Small intestine (tissue), 7 donors: Measurements from ENCODE around the gene MRPS6. TPM values are rescaled to one million over a fixed set of nuclear protein-coding genes. Genes with fewer than 3 reads are reported as not detected.
A peak's percentile ranks its signal among the peaks of the same experiment; 100 is the strongest.

Experiments
- DNase-seq, 2 donors: peaks; one replicate each; pipeline versions ENCODE4 v3.0.0 to v3.0.0-alpha.2; 2013
- FAIRE-seq: peaks from 2 replicates; lab custom pipeline; 2012; peaks lifted over from hg19 to GRCh38; lab: Jason Lieb, UNC
- H3K27ac ChIP-seq, 3 donors: one replicate each; pipeline ENCODE4 v1.5.1; 2013; ENCODE audit warnings: low read length in 2 of 3, mild to moderate bottlenecking in 2 of 3, control low read depth in 1 of 3, inconsistent platforms in 1 of 3, low read depth in 1 of 3, moderate library complexity in 1 of 3
- H3K27me3 ChIP-seq, 3 donors: one replicate each; pipeline ENCODE4 v1.6.1; 2013; ENCODE audit warnings: low read length in 3 of 3, inconsistent platforms in 1 of 3; ENCODE audit not compliant: control insufficient read depth in 3 of 3, insufficient read depth in 3 of 3
- H3K36me3 ChIP-seq, 3 donors: one replicate each; pipeline ENCODE4 v1.6.1; 2013; ENCODE audit warnings: low read length in 3 of 3, inconsistent platforms in 1 of 3, low read depth in 1 of 3, mild to moderate bottlenecking in 1 of 3, moderate library complexity in 1 of 3; ENCODE audit not compliant: control insufficient read depth in 3 of 3, insufficient read depth in 2 of 3
- H3K4me1 ChIP-seq, 3 donors: one replicate each; pipeline ENCODE4 v1.6.1; 2013; ENCODE audit warnings: low read length in 2 of 3, inconsistent platforms in 1 of 3, low read depth in 1 of 3, mild to moderate bottlenecking in 1 of 3, moderate library complexity in 1 of 3; ENCODE audit not compliant: control insufficient read depth in 3 of 3, insufficient read depth in 2 of 3
- H3K4me3 ChIP-seq, 3 donors: one replicate each; pipeline ENCODE4 v1.5.1; 2013; ENCODE audit warnings: low read length in 3 of 3, control low read depth in 1 of 3, inconsistent platforms in 1 of 3, low read depth in 1 of 3, mild to moderate bottlenecking in 1 of 3, moderate library complexity in 1 of 3
- H3K9me3 ChIP-seq, 2 donors: one replicate each; pipeline ENCODE4 v1.6.1; 2013; ENCODE audit warnings: low read depth in 1 of 2, low read length in 1 of 2; ENCODE audit not compliant: control insufficient read depth in 2 of 2, insufficient read depth in 1 of 2
- WGBS, 3 donors: extraction: QIAGEN DNeasy Blood & Tissue Kit; methylation state at CpG; one replicate each; pipeline ENCODE4 v1.1.7; 2013; 5-methylcytosine and 5-hydroxymethylcytosine counted together
- polyA plus RNA-seq, 4 donors: library from polyadenylated mRNA; stranded (reverse) in 3 of 4; unstranded in 1 of 4; fragments of 200-250 nt in 3 of 4; fragments of 120-200 nt in 1 of 4; gene quantifications; one replicate each; pipeline versions ENCODE4 v1.2.1 to v1.2.3, GENCODE V29; 2013
- donor health status: healthy with polysubstance abuse.
- donor health status: control.
- donor health status: control.
- donor health status: Bipolar disorder and iron deficiency.
- donor health status: healthy.

MRPS6 gene
- polyA plus RNA-seq, 4 donors = 47.0 to 118 (median 58.8) TPM

DNA sequence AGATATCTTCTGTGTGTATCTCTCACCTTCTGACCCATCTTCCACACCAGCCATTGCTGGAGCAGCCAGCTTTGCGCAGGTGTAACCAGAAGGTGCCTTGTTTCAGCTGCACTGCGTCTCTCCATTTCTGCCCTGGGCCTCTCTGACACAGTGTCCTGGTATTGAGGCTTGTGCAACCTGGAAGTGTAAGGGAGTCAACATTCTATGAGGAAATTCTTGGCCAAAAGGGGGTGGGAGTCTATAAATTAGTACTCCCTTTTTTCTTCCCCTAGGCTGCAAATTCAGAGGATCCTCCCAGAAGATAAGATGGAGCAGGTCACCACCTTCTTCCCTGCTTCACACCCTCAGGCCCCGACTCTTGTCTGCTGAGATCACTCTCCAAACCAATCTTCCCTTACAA is 109.1 kb downstream of the MRPS6 start:
- 95 to 98% (median 97%) methylated on average over 3 of the region's 3 CpGs for WGBS, 3 donors
- DNase-seq (peak in 1 of 2 donors; percentile 51), FAIRE-seq (no peak)
- Histone ChIP-seq H3K4me3 (no peak overlapping the region), H3K27ac (peak overlapping the region in 1 of 3 donors; percentile 24), H3K9me3 (peaks cover 0 to 11% of the 10 kb centered on the region in 2 donors), H3K36me3 (no peaks in the 10 kb centered on the region), H3K4me1 (peaks cover 0 to 53% (median 2%) of the 10 kb centered on the region in 3 donors), H3K27me3 (no peaks in the 10 kb centered on the region)

- Histone ChIP-seq H3K9me3 (peaks cover 0 to 13% of the 10 kb centered on the region in 2 donors), H3K27ac (peak overlapping the region in 1 of 3 donors; percentile 64), H3K27me3 (no peaks in the 10 kb centered on the region), H3K4me3 (no peak overlapping the region), H3K36me3 (no peaks in the 10 kb centered on the region), H3K4me1 (peaks cover 0 to 53% (median 2%) of the 10 kb centered on the region in 3 donors)
- DNase-seq (peak; percentile 46 to 66), FAIRE-seq (no peak)
- WGBS, 3 donors = 52 to 76% (median 58%) methylated on average over 5 of the region's 5 CpGs
These were observed 110.1 kb downstream of the MRPS6 start for GRCh38 chr21:34183331-34183928.

DNA sequence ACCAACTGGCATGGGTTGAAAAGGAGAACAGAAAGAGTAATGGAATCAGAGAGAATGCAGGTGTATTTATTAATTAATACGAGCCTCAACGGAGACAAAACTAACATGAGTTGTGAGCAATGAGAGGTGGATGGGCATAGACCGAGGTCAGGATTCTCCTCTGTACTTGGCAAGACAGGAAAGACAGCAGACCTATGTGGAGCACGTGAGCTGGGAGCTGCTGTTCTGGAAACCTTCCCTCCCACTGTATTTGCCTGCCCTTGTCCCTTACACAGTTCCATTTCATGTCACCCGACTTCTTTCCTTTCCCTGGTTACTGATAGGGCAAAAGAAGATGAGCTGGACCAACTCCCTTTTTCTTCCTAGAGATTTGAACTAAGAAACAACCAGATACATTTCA is 110.9 kb downstream of the MRPS6 start:
- Histone ChIP-seq H3K27me3 (no peaks in the 10 kb centered on the region), H3K36me3 (no peaks in the 10 kb centered on the region), H3K4me3 (no peak overlapping the region), H3K9me3 (peaks cover 0 to 13% of the 10 kb centered on the region in 2 donors), H3K4me1 (peaks cover 0 to 53% (median 2%) of the 10 kb centered on the region in 3 donors), H3K27ac (peak overlapping the region in 1 of 3 donors; percentile 64)
- no peak for DNase-seq
- WGBS, 3 donors = 89 to 97% (median 91%) methylated on average over 5 of the region's 5 CpGs
- no peak for FAIRE-seq

- 90 to 93% (median 90%) methylated on average over 15 of the region's 15 CpGs for WGBS, 3 donors
These were observed 111.8 kb downstream of the MRPS6 start for GRCh38 chr21:34185026-34185750.

DNA sequence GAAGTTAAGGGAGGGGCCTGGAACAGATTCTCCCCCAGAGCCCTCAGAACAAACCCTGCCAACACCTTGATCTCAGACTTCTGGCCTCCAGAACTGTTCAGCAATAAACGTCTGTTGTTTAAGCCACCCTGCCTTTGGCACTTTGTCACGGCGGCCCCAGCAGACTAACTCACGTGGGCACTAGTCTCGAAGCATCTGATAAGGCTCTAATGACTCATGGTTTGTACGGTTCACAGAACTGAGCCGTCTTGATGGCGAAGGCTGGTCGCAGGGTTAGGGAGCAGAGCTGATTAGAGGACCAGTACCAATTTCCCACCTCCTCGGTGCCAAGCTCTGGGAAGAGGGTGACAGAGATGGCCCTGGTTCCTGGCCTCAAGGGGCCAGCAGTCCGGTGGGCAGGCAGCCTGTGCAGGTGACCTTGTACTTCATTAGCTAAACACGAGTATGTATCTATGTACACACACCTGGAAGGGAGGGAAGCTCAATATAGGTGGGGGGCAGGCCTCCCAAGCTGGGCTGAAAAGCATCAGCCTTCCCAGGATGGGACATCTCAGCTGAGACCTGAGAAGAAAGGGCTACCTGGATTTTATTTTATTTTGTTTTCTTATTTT is 112.8 kb downstream of the MRPS6 start:
- H3K9me3 ChIP-seq = peaks cover 0 to 13% of the 10 kb centered on the region in 2 donors
- no peaks in the 10 kb centered on the region for H3K36me3 ChIP-seq
- H3K4me3 ChIP-seq = no peak overlapping the region
- WGBS, 3 donors = 13 to 65% (median 43%) methylated on average over 12 of the region's 12 CpGs
- FAIRE-seq = no peak
- DNase-seq = peak; percentile 91 to 95
- peaks cover 0 to 56% (median 2%) of the 10 kb centered on the region in 3 donors for H3K4me1 ChIP-seq
- peak overlapping the region in 2 of 3 donors; percentile 63 to 89 for H3K27ac ChIP-seq
- no peaks in the 10 kb centered on the region for H3K27me3 ChIP-seq

More at GRCh38 chr21:34185026-34185750, 111.8 kb downstream of the MRPS6 start:
- DNase-seq = no peak
- Histone ChIP-seq H3K27me3 (no peaks in the 10 kb centered on the region), H3K4me1 (peaks cover 0 to 58% (median 2%) of the 10 kb centered on the region in 3 donors), H3K9me3 (peaks cover 0 to 13% of the 10 kb centered on the region in 2 donors), H3K27ac (peak overlapping the region in 1 of 3 donors; percentile 89), H3K4me3 (no peak overlapping the region), H3K36me3 (no peaks in the 10 kb centered on the region)
- no peak for FAIRE-seq

DNA sequence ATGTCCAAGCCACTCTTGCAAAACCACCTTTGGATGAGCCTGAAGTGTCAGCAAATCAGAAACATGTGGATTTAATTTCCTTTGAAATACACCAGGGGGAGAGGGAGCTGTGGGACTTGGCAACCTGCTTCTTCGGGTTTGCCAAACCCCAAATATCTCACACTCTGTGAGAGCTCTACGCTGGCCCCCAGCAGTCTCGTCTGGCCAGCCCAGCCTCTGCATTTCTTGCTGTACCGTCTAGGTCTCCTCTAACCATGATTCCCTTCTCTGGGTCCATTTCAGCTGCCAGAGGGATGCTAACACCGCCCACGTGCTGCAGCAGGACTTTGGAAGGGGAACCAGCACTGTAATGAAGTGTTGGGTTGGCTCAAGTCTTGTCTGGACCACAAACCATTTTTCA is 114.6 kb downstream of the MRPS6 start:
- H3K27ac ChIP-seq = no peak overlapping the region
- peaks cover 0 to 13% of the 10 kb centered on the region in 2 donors for H3K9me3 ChIP-seq
- FAIRE-seq (no peak), DNase-seq (no peak)
- no peak overlapping the region for H3K4me3 ChIP-seq
- peaks cover 0 to 46% (median 2%) of the 10 kb centered on the region in 3 donors for H3K4me1 ChIP-seq
- H3K36me3 ChIP-seq = no peaks in the 10 kb centered on the region
- WGBS, 3 donors = 85 to 93% (median 89%) methylated on average over 6 of the region's 6 CpGs
- no peaks in the 10 kb centered on the region for H3K27me3 ChIP-seq

GRCh38 chr21:34189506-34189905 is 116.1 kb downstream of the MRPS6 start:
- Histone ChIP-seq H3K27ac (no peak overlapping the region), H3K4me3 (no peak overlapping the region), H3K27me3 (no peaks in the 10 kb centered on the region), H3K4me1 (peaks cover 0 to 37% (median 2%) of the 10 kb centered on the region in 3 donors), H3K9me3 (peaks cover 0 to 16% of the 10 kb centered on the region in 2 donors), H3K36me3 (no peaks in the 10 kb centered on the region)
- no peak for FAIRE-seq
- no peak for DNase-seq
- WGBS, 3 donors = 68 to 90% (median 88%) methylated on average over 3 of the region's 3 CpGs

GRCh38 chr21:34190576-34191321 is 117.4 kb downstream of the MRPS6 start:
- FAIRE-seq (no peak), DNase-seq (no peak)
- Histone ChIP-seq H3K4me1 (peaks cover 0 to 32% (median 1%) of the 10 kb centered on the region in 3 donors), H3K4me3 (no peak overlapping the region), H3K27me3 (no peaks in the 10 kb centered on the region), H3K36me3 (no peaks in the 10 kb centered on the region), H3K27ac (no peak overlapping the region), H3K9me3 (peaks cover 0 to 16% of the 10 kb centered on the region in 2 donors)
- 65 to 76% (median 74%) methylated on average over 7 of the region's 7 CpGs for WGBS, 3 donors
